Keratinocyte (primary cell): Measurements from ENCODE around the gene FGD2. TPM values are rescaled to one million over a fixed set of nuclear protein-coding genes. Genes with fewer than 3 reads are reported as not detected.

ENCODE experiments used
- DNase-seq: peaks from one replicate; pipeline ENCODE4 v3.0.0-alpha.2; 2011; ENCODE audit warnings: low read depth, missing footprints, low spot score
- FAIRE-seq: peaks from 2 replicates; lab custom pipeline; 2011; peaks lifted over from hg19 to GRCh38; lab: Jason Lieb, UNC
- H2AFZ ChIP-seq: 2 replicates; pipeline ENCODE4 v1.6.0; 2012; ENCODE audit warnings: low read length, control low read depth, inconsistent platforms; ENCODE audit not compliant: control insufficient read depth
- H3K27ac ChIP-seq: 2 replicates; pipeline ENCODE4 v1.5.1; 2011; ENCODE audit warnings: low read length; ENCODE audit not compliant: control insufficient read depth, insufficient read depth
- H3K27me3 ChIP-seq: 3 replicates; pipeline ENCODE4 v1.6.0; 2011; ENCODE audit warnings: low read length; ENCODE audit not compliant: control insufficient read depth, insufficient read depth; ENCODE audit errors: extremely low read depth
- H3K36me3 ChIP-seq, 2 experiments: 2 replicates in 1 of 2; 3 replicates in 1 of 2; pipeline ENCODE4 v1.5.1; 2011; ENCODE audit warnings: low read length in 2 of 2, mild to moderate bottlenecking in 1 of 2; ENCODE audit not compliant: control insufficient read depth in 2 of 2, insufficient read depth in 2 of 2; ENCODE audit errors: extremely low read depth in 1 of 2
- H3K4me1 ChIP-seq: 3 replicates; pipeline ENCODE4 v1.5.1; 2011; ENCODE audit warnings: low read length; ENCODE audit not compliant: control insufficient read depth, insufficient read depth; ENCODE audit errors: extremely low read depth
- H3K4me2 ChIP-seq: 3 replicates; pipeline ENCODE4 v1.6.0; 2011; ENCODE audit warnings: low read depth, low read length; ENCODE audit not compliant: control insufficient read depth, insufficient read depth; ENCODE audit errors: extremely low read depth
- H3K4me3 ChIP-seq, 3 experiments: fragments of 200-600 bp in 1 of 3; sonication (generic) in 1 of 3; 2 replicates in 2 of 3; 3 replicates in 1 of 3; pipeline ENCODE4 v1.5.1; 2011 to 2016; ENCODE audit warnings: low read length in 3 of 3, mild to moderate bottlenecking in 3 of 3, control low read depth in 2 of 3, inconsistent platforms in 1 of 3, low read depth in 1 of 3, mixed read lengths in 1 of 3, mixed run types in 1 of 3, moderate library complexity in 1 of 3; ENCODE audit not compliant: control insufficient read depth in 2 of 3, insufficient read depth in 2 of 3; ENCODE audit errors: extremely low read depth in 1 of 3
- H3K79me2 ChIP-seq: 2 replicates; pipeline ENCODE4 v1.6.0; 2012; ENCODE audit warnings: low read length; ENCODE audit not compliant: control insufficient read depth, insufficient read depth
- H3K9ac ChIP-seq: 3 replicates; pipeline ENCODE4 v1.6.0; 2011; ENCODE audit warnings: low read length; ENCODE audit not compliant: control insufficient read depth, insufficient read depth; ENCODE audit errors: extremely low read depth
- H3K9me1 ChIP-seq: 3 replicates; pipeline ENCODE4 v1.6.0; 2011; ENCODE audit warnings: low read length; ENCODE audit not compliant: control insufficient read depth, insufficient read depth; ENCODE audit errors: extremely low read depth
- H3K9me3 ChIP-seq: 2 replicates; pipeline ENCODE4 v1.5.1; 2012; ENCODE audit warnings: low read depth, low read length; ENCODE audit not compliant: control insufficient read depth
- H4K20me1 ChIP-seq: 3 replicates; pipeline ENCODE4 v1.6.0; 2011; ENCODE audit warnings: low read length; ENCODE audit not compliant: control insufficient read depth, insufficient read depth; ENCODE audit errors: extremely low read depth
- EZH2 ChIP-seq: IDR thresholded peaks from one replicate; pipeline ENCODE4 v1.6.1; 2012; ENCODE audit warnings: inconsistent platforms, mild to moderate bottlenecking, low read length, moderate library complexity
- dilution Hi-C: fragments of 300-500 bp; cut with MboI; formaldehyde crosslinking; loops from one replicate; pipeline ENCODE4 v1.7.0; 2020; ENCODE audit warnings: low sequenced_read_pairs; ENCODE audit not compliant: extremely low pct_ligation_motif_present
- polyA plus RNA-seq, 5 experiments: library from polyadenylated mRNA; depleted of rRNA in 3 of 5; stranded (reverse) in 3 of 5; stranded (forward) in 1 of 5; unstranded in 1 of 5; fragments of >200 nt; gene quantifications; 1 replicate in 1 of 5; 2 replicates in 3 of 5; 3 replicates in 1 of 5; pipeline versions ENCODE4 v1.2.1 to v1.2.3, GENCODE V29; 2011 to 2012; ENCODE audit warnings: missing spikeins in 2 of 5, low read depth in 1 of 5, low replicate concordance in 1 of 5
- TF ChIP-seq, protein P1 (sequence below), 3 experiments: IDR thresholded peaks in 1 of 3; conservative IDR thresholded peaks in 1 of 3; optimal IDR thresholded peaks in 1 of 3; 2 replicates in 2 of 3; 3 replicates in 1 of 3; pipeline versions ENCODE3 to v1.5.1; 2011; ENCODE audit warnings: low read length in 3 of 3, mild to moderate bottlenecking in 3 of 3, moderate library complexity in 2 of 3, control low read depth in 1 of 3, inconsistent platforms in 1 of 3; ENCODE audit not compliant: insufficient read depth in 2 of 3; ENCODE audit errors: extremely low read depth in 1 of 3

The FGD2 gene
- polyA plus RNA-seq, 1 donor (not counting 4 experiments of a cell fraction or from before 2014, with no cell fraction given) = 0.03 TPM

DNA sequence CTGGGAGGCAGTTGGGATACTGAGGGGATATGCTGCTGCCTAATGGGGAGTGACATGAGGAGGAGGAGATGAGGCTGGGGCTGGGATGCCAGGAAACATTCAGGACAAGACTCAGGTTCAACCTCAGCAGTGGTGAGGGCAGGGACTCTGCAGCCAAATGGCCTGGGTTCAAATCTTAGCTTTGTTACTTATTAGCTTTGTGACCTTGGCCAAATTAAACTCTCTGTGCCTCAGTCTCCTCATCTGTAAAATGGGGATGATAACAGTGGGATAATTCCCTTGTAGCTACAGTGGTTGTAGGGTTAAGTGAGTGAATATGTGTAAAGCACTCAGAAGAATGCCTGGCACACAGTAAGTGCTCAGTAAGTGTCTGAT lies 49.0 kb upstream of the FGD2 start:
- Histone ChIP-seq H2AFZ (no peak overlapping the region), H3K4me3 (no peak overlapping the region), H3K27ac (no peak overlapping the region), H3K9me3 (no peaks in the 10 kb centered on the region), H3K79me2 (no peaks in the 10 kb centered on the region), H3K27me3 (no peaks in the 10 kb centered on the region), H3K9ac (no peak overlapping the region), H3K36me3 (no peaks in the 10 kb centered on the region), H3K4me2 (no peak overlapping the region), H3K4me1 (peaks cover 23% of the 10 kb centered on the region), H4K20me1 (no peaks in the 10 kb centered on the region), H3K9me1 (no peaks in the 10 kb centered on the region)
- no peak for FAIRE-seq
- TF ChIP-seq, protein P1, sequence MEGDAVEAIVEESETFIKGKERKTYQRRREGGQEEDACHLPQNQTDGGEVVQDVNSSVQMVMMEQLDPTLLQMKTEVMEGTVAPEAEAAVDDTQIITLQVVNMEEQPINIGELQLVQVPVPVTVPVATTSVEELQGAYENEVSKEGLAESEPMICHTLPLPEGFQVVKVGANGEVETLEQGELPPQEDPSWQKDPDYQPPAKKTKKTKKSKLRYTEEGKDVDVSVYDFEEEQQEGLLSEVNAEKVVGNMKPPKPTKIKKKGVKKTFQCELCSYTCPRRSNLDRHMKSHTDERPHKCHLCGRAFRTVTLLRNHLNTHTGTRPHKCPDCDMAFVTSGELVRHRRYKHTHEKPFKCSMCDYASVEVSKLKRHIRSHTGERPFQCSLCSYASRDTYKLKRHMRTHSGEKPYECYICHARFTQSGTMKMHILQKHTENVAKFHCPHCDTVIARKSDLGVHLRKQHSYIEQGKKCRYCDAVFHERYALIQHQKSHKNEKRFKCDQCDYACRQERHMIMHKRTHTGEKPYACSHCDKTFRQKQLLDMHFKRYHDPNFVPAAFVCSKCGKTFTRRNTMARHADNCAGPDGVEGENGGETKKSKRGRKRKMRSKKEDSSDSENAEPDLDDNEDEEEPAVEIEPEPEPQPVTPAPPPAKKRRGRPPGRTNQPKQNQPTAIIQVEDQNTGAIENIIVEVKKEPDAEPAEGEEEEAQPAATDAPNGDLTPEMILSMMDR (optimal IDR thresholded peaks at IDR 0.05 in 1 of 3, IDR thresholded peaks at IDR 0.05 in 1 of 3, conservative IDR thresholded peaks at IDR 0.05 in 1 of 3; ENCODE audit: extremely low read depth in 1 of 3, insufficient read depth in 2 of 3, low read length in 3 of 3) = no peak
- no peak for TF ChIP-seq EZH2
- no peak for DNase-seq
- dilution Hi-C loops = no loop called here

DNA sequence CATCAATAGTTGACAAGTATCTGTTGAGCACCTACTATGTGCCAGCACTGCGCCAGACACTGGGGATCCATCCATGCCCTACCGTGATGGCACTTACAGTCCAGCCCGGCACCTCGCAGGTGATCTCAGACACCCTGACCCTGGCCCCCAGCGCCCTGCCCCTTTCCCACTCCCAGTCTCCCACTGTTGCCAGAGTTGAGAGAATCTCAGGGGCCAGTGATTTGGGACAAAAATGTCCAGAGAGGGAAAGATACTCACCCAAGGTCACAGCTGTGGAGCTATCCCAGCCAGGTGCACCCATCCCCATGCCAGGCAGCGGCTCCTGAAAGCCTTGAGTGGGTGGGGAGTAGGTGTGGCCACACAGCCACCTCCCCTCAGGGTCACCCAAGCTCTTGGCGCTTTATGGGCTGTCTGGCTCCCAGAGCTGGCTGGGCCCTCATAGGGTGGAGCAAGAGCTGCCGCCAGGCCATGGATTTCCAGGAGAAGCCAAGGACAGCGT lies 47.6 kb upstream of the FGD2 start:
- Histone ChIP-seq H3K79me2 (no peaks in the 10 kb centered on the region), H3K27me3 (no peaks in the 10 kb centered on the region), H2AFZ (no peak overlapping the region), H3K4me3 (no peak overlapping the region), H3K4me2 (no peak overlapping the region), H3K9ac (no peak overlapping the region), H3K9me3 (no peaks in the 10 kb centered on the region), H3K27ac (no peak overlapping the region), H3K36me3 (no peaks in the 10 kb centered on the region), H4K20me1 (no peaks in the 10 kb centered on the region), H3K9me1 (no peaks in the 10 kb centered on the region), H3K4me1 (peaks cover 23% of the 10 kb centered on the region)
- DNase-seq (no peak), FAIRE-seq (no peak)
- TF ChIP-seq, protein P1 (optimal IDR thresholded peaks at IDR 0.05 in 1 of 3, IDR thresholded peaks at IDR 0.05 in 1 of 3, conservative IDR thresholded peaks at IDR 0.05 in 1 of 3; ENCODE audit: extremely low read depth in 1 of 3, insufficient read depth in 2 of 3, low read length in 3 of 3) = no peak
- TF ChIP-seq EZH2 = no peak
- dilution Hi-C loops = no loop called here
